ELR (cell line): ENCODE data around the gene P2RY12.

Source experiments
- DNase-seq: peaks from one replicate; pipeline ENCODE4 v3.0.0-alpha.2; 2015; ENCODE audit warnings: low read depth

The P2RY12 gene

DNA sequence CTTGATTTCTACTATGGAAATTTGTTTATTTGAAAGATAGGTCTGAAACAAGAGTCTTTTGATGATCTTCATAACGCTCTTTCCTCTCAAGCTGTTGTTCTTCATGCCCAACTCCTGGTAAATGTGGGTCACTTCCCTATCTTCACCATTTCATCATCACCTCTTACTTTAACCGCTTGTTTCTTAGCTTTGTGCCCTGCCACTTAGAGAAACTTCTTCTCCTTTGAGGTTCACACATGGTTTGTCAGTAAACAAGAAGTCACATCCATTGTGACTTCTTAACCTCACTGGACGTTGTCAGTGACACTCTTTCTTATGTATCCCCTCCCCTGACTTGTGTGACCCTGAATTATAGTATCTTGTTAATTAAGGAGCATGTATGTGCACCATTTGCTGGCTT is 38.3 kb downstream of the P2RY12 start:
- no peak for DNase-seq

DNA sequence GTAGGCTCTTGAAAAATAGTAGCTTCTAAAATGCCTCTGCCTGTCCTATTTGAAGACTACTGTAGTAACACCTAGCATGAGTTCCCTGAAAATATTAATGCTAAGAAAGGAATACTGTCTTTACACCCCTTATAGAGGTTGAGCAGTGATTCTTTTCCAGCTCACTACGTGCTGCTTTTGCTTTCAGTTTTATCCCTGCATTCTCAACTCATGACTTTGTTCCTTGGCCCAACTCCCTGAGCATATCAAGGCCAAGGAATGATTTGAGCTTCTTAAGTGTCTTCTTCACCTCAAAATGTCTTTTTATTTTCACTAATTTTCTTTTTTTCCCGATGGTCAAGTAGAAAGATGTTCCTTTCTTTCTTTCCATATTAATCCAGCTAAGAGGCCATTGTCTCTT is 38.7 kb downstream of the P2RY12 start:
- peak; percentile 51 for DNase-seq

DNA sequence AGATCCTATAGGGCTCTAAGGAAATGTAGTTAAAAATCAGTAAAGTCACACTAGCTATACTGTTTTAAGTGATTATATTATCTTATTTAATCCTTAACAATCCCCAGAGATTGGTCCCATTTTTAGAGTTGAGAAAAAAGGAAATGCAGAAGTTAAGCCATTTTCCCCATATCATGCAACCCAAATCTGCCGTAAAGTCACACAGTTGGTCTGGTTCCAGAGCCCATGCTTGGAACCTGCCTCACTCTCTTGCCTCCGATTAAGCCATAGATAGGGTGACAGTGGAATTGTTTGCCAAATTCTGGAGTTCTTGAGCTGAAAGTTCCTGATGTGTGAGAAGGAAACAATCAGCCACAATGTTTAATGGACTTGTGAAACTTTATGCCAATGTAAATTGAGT is 52.9 kb downstream of the P2RY12 start:
- no peak for DNase-seq

DNA sequence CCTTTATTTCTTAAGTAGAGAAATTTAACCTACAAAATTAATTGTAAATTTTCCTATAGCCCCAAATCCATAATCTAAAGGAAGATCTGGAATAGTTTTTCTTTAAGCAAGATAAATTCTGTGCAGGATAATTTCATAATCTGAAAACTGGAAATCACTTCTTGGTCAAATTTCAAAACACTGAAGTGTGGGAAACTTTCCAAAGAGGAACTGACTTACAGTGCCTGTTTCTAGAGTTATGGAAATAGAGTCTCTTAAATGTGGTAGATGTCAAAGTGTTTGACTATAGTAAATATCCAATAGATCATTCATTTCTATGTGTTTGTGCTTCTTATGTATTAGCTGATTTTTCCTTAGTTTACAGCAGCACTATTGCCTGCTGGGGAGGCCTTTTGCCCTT is 53.7 kb downstream of the P2RY12 start:
- DNase-seq = no peak

DNA sequence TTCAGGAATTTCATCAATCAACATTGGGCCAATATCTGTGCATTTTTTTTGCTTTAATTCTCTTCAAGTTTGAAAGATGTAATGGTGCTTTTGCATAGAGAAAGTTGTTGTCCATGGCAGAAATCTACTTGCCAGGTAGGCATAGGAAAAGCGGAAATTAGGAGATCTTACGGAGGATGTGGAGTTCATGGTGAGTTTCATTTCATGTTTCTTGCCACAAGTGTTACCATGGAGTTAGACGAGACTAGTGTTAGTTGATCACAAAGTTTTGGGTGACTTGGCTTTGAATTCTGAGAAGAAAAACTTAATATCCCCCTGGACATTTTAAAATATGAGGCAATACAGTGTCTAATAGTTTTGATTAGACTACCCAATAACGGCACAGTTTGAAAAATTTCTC is 54.2 kb downstream of the P2RY12 start:
- DNase-seq = no peak

DNA sequence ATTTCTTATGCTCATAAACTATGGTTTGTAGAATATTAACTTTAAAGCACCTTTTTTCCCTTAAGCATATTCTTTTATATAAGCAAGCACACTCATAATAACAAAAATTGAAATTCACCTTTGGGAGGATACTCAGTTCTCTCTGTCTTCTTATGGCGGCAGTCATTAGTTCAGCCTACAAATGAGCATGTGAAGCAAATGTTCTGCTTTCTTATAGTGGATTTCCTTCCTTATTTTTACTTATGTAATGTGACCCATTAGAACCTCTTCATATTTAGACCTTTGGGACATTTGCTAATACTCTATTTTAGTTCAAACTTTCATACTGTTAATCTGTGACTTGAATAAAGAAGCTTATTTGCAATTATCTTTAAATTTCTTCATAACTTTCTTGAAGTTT is 55.2 kb downstream of the P2RY12 start, which contains the start of gene P2RY13:
Gene P2RY13 (minus strand): TSS at position 187 of the 400 bp plus-strand sequence. CDS start 21 bp downstream, at position 166.
- DNase-seq = no peak

DNA sequence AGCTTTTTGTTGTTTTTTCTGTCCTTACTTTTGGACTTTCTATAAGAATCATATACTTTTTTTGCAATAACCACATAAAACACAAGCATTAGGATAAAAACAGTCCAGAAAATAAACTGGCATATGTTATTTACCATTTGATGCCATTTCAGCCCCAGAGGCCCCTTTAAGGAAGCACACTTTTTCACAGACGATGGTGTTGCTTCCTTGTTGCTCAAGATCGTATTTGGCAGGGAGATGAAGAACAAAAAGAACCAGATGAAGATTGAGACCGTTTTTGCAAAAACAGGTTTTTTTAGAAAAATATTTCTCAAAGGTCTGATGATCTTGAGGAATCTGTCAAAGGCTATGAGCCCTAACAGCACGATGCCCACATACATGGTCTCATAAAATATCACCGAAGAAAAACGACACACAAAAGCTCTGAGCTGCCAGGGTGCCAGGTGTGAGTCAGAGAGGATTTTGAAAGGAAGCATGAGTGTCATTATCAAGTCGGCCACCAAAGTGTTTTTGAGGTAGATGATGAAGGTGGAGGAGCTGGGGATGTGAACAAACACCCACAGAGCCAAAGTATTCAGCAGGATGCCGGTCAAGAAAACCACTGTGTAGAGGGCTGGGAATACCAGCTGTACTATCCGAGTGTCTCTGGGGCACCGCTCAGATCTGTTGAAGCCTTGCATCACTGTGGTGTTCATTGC is 56.1 kb downstream of the P2RY12 start:
- peak; percentile 42 for DNase-seq

DNA sequence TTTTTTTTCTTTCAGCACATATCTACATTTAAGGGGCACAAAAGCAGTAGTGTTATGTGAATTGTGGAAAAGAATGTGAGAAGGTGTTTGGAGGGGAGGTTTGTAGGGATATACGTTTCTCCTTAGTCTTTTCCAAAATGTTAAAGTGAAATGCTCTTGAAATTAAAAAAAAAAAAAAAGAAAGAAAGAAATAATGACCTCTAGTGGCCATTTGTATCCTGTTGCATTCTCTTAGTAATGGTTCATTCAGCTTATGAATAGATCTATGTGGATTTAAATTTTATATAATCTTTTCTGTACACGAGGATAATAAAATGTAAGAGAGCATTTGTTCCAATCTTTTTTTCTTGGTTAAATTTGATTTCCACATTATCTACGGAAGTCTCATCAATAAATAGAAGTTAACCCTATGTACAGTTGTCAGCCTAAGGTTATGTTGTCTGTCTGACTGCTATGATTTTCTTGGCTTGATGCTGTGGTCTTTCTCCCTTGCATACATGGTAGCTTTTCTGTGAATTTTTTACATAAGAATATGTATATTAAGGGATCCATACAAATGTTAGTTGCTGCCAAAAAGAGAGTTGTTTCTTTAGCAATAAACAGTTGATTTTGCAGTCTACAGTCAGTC is 56.9 kb downstream of the P2RY12 start:
- DNase-seq = peak; percentile 70

DNA sequence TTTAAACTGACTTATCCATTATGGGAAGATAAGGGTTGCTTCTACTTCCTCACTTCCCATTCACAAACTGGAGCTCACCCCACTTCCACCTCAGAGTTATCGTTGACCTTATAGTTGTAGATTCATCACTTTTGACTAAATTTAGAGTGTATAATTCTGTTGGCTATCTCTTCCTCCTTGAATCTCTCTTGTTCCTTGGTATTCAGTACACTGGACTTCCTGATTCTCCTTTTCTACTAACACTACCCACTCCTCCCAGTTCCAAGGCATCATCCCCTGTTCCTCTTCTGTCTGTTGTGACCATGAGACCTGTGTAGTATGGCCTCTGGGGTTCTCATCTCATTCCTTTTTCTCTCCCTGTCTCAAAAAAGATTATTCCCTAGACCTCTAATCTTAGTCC is 62.0 kb downstream of the P2RY12 start:
- DNase-seq = no peak

DNA sequence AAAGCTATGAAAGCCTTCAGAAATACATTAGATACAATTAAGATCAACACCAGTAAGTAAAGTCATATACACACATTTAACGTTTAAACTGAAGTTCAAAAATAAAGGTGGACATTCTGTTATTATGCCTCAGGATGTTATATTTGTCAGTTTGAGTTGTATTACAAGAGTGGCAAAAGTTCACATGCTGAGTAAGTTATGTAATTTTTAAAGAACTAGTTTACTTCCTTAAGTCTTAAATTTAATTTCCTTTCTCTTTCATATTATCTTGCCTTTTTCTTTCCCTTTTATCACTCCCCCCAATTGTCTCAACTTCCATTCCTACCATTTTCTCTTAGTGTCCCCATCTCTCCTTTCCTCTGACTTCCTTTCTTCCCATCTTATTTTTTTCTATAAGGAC is 63.0 kb downstream of the P2RY12 start:
- no peak for DNase-seq

DNA sequence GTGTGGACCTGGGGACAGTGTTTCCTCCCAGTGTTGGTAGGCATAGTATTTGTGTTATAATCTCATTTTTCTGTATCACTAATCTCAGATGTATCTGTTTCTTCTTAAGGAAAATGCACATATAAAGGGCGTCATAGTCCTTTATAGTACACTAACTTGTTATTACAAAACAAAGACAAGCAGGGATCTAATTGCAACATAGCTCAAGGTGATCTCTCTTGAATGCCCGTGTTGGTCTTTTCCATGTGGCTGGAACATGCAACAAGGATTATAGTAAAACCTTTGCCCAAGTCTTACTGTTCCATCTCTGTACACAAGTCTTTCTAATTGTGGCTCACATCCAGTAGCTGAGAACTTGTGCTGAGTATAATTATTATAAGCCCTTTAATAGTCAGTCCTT is 64.4 kb downstream of the P2RY12 start:
- no peak for DNase-seq

DNA sequence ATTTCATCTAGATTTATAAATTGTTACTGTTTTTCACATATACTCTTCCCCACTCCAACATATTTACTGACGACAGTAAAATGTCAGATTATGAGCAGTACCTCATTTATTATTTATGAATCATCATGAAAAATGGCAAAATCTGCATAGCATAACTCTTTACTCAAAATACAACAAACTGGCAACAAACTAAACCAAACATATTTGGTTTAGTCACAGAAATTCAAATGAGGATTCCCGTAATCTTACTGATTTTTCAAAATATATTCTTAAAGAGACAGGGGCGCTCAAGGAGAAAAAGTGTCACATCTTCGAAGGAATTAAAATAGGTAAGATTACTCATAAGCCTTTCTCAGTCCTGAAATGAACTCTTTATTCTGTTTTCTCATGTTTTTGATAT is 64.9 kb downstream of the P2RY12 start:
- DNase-seq = peak; percentile 60

DNA sequence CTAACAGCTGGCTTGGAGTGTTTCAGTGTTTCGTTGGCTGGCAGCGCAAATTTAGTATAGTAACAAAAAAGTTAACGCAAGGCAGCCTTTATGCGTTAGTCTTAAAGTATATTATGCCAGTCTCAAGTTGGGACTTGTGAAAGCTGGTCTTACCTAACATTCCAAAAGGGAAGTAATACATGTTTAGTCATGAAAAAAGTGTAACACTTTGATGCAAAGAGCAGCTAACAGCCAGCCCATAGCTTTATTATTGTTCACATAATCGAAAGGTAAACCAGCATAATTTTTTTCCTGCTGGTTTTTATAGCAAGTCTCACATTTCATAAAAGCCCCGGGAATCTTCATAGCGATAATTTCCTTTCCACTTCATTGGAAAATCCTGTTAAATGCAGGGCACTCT is 65.6 kb downstream of the P2RY12 start:
- DNase-seq = no peak

DNA sequence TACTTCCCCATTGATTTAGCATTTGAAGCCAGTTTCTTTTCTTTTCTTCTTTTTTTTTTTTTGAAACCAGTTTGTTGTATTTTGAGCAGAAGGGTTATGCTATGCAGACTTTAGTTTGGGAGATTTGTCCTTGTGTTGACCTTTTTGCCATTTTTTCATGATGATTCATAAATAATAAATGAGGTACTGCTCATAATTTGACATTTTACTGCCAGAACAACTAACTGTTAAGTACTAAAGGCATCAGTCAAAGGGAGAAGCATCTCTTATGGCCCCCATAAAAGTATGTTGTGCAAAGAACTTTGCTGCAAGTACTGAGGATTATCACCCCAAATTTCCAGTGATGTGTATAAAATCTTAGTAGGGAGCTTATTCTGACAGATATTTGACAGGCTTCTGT is 66.2 kb downstream of the P2RY12 start:
- peak; percentile 50 for DNase-seq

DNA sequence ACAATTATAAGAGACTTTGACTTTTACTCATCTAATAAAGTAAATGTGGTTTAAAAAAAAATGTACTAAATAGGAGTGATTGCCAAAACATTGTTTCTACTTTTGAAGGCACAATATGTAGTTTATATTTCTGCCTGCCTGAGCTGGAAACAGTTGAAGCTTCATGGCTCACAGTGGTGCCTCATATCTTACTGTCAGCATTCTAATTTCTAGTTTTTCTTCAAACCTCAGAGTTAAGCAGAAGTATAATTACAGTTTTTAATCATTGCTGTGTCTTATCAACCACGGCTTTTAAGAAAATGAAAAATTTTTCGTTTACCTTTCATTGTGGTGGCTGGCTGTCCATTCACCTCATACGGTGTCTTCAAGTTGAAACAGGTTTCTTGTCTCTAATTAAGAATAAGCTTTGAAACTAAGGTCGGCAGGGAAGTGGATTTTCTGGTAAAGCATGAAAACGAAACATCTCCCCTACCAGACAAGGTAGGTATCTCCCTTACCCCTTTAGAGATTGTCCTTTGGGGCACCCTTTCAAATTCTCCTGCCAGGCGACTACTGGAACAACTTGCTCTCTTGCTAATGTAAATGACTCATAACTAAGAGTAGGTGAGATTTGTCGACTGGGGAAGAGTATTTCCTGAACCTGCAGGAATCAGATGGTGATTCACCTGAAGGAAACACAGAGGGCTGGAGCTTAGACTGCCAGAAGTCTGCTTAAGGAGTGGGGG is 68.1 kb downstream of the P2RY12 start, which contains the start of gene GPR87:
Gene GPR87 (minus strand): TSS at position 554 of the 725 bp plus-strand sequence. CDS start 16,720 bp downstream, outside the sequence.
- peak; percentile 80 for DNase-seq

DNA sequence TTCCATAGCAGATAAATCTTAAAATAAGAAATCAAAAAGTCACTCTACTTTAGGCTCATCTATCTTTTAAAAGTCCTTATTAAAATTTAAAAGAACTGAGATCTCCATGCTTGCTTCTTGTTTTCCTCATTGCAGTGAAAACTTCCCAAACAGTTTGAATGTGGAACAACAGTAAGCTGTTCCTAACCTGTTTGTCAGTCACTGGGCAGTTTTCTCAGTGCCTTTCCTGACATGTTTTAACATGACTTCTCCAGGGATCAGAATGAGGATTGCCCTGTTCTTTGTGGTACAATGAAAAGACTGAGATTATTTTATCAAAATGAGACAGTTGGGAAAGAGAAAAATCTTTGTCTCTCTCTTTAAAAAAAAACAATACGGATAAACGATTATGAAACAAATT is 68.7 kb downstream of the P2RY12 start:
- no peak for DNase-seq

DNA sequence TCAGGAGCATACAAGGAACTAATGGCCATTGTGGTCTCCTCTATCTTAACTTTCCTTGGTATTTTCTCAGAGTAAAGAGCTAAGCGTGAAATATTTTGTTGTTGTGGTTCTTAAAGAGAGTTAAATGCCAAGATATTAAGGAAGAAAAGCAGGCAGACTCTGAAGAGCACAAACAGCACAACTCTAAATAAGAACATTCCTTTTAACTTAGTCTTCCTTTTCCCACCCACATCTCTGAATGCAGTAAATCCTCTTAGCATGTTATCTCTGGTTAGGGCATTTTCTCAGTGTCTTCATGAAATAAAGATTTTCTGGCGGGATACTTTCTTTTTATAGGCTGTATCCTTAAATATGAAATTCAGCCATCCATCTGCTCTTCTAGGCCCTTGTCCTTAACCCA is 69.4 kb downstream of the P2RY12 start:
- peak; percentile 62 for DNase-seq

DNA sequence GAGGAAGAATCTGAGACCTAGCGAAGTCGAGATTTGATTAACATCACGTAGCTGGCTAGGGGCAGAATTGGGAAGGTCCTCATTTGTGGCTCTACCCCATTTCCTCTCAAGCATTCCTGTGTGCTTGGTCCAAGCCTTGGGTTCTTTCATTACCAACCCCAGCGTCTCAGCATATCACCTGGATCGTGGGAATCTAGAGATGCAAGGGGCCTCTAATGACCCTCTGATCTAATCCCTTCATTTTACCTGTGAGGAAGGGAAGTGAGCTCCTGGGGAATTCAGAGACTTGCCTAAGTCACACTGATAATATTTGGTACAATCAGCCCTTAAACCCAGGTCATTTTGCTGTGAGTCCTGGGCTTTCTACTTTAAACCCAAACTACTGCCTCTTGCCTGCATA is 70.0 kb downstream of the P2RY12 start:
- no peak for DNase-seq

DNA sequence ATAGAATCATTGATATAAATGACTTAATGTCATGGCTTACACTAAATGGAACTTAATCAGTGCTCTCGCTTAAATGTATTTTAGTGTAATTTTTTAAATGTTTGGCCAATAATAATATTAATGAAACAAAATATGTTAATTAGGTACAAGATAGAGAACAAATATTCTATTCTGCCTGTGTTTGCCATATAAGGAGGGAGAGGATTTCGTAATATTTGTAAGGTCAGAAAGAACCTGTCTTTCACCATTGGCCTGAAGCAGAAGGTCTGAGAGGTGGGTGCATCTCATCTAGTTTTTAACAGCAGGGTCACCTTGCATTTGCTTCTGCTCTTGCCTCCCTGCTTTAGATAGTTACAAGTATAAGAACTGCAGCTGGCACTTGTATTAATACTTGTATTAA is 70.4 kb downstream of the P2RY12 start:
- no peak for DNase-seq

DNA sequence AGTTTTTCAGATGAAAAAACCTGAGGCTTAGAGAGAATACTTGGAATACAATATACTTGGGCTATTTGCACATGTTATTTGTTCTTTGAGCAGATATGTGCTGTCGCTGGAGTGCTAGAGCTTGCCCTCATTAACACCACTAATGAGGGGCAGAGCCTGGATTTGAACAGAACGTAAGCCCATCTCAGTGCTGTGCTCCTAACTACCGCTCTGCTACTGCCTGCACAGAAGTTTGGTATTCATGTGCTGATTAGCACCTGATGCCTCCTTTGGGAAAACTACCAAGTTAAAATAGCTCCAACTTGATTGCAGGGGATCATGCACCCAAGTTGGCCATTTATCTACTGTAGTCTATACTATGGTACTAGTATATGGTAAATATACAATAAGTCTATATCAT is 71.6 kb downstream of the P2RY12 start:
- no peak for DNase-seq

DNA sequence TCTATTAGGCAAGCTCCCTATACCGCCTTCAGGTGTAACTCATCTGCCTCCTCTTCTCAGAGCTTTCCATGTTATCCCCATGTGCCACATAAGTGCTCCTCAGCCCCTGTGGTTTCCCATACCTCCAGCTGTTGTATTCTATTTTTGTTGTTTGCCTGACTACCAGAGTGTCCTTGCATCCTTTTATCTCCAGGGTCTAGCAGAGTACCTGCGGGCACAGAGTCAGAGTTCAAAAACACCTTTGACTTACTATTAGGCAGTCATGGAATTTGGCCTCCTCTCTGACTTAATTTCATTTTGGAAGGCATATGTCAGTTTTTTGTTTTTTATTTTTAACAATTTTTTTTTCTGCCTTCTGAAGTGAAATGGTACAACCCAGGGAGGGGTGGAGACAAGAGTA is 75.0 kb downstream of the P2RY12 start:
- no peak for DNase-seq

DNA sequence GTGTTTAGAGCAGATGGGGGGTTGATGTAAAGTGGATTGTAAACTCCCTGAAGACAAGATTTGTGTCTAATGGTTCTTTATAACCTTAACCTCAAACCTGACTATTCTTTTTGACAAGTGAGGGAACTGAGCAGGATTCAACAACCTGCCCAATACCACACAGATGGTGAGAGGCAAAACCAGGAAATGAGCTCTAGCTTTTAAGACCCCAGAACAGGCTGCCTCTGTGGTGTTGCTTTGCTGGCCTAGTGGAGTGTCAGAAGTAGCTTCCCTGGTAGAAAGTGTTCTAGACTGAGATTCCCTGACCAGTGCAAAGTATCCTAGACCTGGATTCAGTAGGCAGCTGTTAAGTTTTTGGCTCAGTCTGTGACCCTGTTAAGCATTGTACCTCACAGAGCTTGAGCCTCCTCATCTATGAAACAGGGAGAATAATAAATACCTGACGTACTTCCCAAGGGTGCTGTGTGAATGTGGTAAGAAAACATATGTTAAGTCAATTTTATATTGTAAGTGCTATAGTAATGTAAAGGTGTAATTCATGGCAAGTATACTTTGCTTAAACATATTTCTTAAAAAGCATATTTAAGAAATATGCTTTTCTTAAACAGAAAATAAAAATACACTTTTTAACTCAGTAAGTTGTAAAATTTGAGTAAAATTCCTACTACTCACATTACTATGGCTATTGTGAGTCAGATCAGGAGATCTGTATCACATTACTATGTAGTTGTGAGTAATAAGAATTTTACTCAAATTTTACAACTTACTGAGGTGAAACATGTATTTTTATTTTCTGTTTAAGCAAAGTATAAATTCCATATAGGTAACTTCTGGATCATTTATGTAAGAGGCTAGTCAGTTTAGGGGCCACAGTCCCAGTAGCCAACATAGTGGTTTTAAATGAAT is 76.7 kb downstream of the P2RY12 start:
- DNase-seq = peak; percentile 64
